HCT116 (cell line): ENCODE measurements around the gene SERPINI1.

Source experiments
- CEBPB ChIP-seq: IDR thresholded peaks from 2 replicates; pipeline ENCODE4 v1.6.1; 2012; ENCODE audit warnings: low read depth
- EGR1 ChIP-seq: IDR thresholded peaks from 2 replicates; pipeline ENCODE4 v1.6.1; 2012; ENCODE audit warnings: low read depth
- EZH2 ChIP-seq: fragments of 200-600 bp; sonication (generic); IDR thresholded peaks from 2 replicates; pipeline ENCODE4 v1.6.1; 2017; ENCODE audit warnings: antibody characterized with exemption, mixed run types
- EZH2phosphoT487 ChIP-seq: fragments of 200-600 bp; IDR thresholded peaks from 2 replicates; pipeline ENCODE4 v1.6.1; 2018; ENCODE audit warnings: antibody characterized with exemption, borderline replicate concordance
- POLR2A ChIP-seq: IDR thresholded peaks from 2 replicates; pipeline ENCODE4 v1.7.0; 2011; ENCODE audit warnings: borderline replicate concordance; ENCODE audit not compliant: insufficient read depth, insufficient read length; ENCODE audit errors: extremely low read depth
- POLR2AphosphoS5 ChIP-seq: IDR thresholded peaks from 2 replicates; pipeline ENCODE4 v1.6.1; 2011; ENCODE audit warnings: mild to moderate bottlenecking, low read depth, low read length, moderate library complexity
- RAD21 ChIP-seq: IDR thresholded peaks from 2 replicates; pipeline ENCODE4 v1.6.1; 2012; ENCODE audit warnings: low read depth, mild to moderate bottlenecking
- SIN3A ChIP-seq: IDR thresholded peaks from 2 replicates; pipeline ENCODE4 v1.6.1; 2012; ENCODE audit warnings: low read depth
- YY1 ChIP-seq: IDR thresholded peaks from 2 replicates; pipeline ENCODE4 v1.6.1; 2011; ENCODE audit warnings: low read length, low read depth, moderate library complexity, mild to moderate bottlenecking; ENCODE audit not compliant: insufficient replicate concordance; ENCODE audit errors: extremely low read depth
- ZNF274 ChIP-seq: fragments of 200-500 bp; sonication (Bioruptor generic); IDR thresholded peaks from 2 replicates; pipeline ENCODE4 v1.6.1; 2014; ENCODE audit warnings: mild to moderate bottlenecking, low read depth, low read length, inconsistent platforms
- TF ChIP-seq, protein P1 (sequence below), 3 experiments: fragments of 200-600 bp in 1 of 3; sonication (generic) in 1 of 3; IDR thresholded peaks in 2 of 3; conservative IDR thresholded peaks in 1 of 3; 2 replicates each; pipeline ENCODE4 v1.5.1; 2012 to 2017; ENCODE audit warnings: low read depth in 2 of 3, low read length in 2 of 3, antibody characterized with exemption in 1 of 3, borderline replicate concordance in 1 of 3, control low read depth in 1 of 3, mild to moderate bottlenecking in 1 of 3, mixed read lengths in 1 of 3, mixed run types in 1 of 3, moderate library complexity in 1 of 3; ENCODE audit not compliant: insufficient read depth in 1 of 3
- TF ChIP-seq, protein P2 (sequence below): IDR thresholded peaks from 2 replicates; pipeline ENCODE4 v1.6.1; 2012
- TF ChIP-seq, protein P3 (sequence below): IDR thresholded peaks from 2 replicates; pipeline ENCODE4 v1.6.1; 2011; ENCODE audit warnings: mild to moderate bottlenecking, low read length, moderate library complexity; ENCODE audit not compliant: insufficient replicate concordance; ENCODE audit errors: extremely low read depth
- TF ChIP-seq, protein P4 (sequence below): IDR thresholded peaks from 2 replicates; pipeline ENCODE4 v1.6.1; 2012

DNA sequence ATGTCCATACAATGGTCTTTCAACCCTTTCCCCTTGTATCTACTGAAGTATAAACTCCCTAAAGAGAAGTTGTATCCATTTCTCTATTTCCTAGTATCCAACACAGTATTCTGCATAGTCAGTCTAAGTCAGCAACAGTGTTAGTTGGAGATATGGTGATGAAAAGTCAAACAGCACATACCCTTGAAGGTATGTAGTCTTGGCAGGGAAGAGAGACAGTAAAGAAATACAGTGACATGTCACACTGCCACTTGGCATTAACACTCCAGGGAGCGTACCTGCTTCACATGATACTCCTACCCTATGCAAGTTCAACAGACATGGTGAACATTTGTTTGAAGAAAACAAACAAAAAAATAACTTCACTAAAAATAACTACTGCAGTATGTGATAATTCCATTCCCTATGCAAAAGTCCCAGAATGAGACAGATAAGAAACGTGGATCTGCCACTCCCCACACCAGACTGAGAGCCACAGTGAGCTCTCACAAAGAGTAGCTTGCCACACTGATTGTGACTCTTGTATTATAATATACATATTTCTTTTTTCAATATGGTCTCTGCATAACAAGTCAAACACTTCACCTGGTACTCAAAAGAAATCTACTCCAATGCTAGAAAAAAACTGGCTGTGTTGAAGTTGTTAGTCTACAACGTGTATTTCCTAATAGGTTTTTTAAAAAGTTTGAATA, 6.7 kb upstream of the SERPINI1 start:
- TF ChIP-seq, protein P1, sequence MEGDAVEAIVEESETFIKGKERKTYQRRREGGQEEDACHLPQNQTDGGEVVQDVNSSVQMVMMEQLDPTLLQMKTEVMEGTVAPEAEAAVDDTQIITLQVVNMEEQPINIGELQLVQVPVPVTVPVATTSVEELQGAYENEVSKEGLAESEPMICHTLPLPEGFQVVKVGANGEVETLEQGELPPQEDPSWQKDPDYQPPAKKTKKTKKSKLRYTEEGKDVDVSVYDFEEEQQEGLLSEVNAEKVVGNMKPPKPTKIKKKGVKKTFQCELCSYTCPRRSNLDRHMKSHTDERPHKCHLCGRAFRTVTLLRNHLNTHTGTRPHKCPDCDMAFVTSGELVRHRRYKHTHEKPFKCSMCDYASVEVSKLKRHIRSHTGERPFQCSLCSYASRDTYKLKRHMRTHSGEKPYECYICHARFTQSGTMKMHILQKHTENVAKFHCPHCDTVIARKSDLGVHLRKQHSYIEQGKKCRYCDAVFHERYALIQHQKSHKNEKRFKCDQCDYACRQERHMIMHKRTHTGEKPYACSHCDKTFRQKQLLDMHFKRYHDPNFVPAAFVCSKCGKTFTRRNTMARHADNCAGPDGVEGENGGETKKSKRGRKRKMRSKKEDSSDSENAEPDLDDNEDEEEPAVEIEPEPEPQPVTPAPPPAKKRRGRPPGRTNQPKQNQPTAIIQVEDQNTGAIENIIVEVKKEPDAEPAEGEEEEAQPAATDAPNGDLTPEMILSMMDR (IDR thresholded peaks at IDR 0.05 in 2 of 3, conservative IDR thresholded peaks at IDR 0.05 in 1 of 3; ENCODE audit: borderline replicate concordance in 1 of 3, insufficient read depth in 1 of 3, low read depth in 2 of 3, low read length in 2 of 3): no peak
- no peak for TF ChIP-seq EZH2phosphoT487
- no peak for TF ChIP-seq POLR2AphosphoS5
- TF ChIP-seq POLR2A: no peak
- no peak for TF ChIP-seq RAD21
- no peak for TF ChIP-seq SIN3A
- TF ChIP-seq EZH2: no peak
- TF ChIP-seq YY1: no peak
- TF ChIP-seq, protein P2, sequence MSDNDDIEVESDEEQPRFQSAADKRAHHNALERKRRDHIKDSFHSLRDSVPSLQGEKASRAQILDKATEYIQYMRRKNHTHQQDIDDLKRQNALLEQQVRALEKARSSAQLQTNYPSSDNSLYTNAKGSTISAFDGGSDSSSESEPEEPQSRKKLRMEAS: no peak
- TF ChIP-seq EGR1: no peak
- TF ChIP-seq, protein P3, sequence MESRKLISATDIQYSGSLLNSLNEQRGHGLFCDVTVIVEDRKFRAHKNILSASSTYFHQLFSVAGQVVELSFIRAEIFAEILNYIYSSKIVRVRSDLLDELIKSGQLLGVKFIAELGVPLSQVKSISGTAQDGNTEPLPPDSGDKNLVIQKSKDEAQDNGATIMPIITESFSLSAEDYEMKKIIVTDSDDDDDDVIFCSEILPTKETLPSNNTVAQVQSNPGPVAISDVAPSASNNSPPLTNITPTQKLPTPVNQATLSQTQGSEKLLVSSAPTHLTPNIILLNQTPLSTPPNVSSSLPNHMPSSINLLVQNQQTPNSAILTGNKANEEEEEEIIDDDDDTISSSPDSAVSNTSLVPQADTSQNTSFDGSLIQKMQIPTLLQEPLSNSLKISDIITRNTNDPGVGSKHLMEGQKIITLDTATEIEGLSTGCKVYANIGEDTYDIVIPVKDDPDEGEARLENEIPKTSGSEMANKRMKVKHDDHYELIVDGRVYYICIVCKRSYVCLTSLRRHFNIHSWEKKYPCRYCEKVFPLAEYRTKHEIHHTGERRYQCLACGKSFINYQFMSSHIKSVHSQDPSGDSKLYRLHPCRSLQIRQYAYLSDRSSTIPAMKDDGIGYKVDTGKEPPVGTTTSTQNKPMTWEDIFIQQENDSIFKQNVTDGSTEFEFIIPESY: no peak
- TF ChIP-seq, protein P4, sequence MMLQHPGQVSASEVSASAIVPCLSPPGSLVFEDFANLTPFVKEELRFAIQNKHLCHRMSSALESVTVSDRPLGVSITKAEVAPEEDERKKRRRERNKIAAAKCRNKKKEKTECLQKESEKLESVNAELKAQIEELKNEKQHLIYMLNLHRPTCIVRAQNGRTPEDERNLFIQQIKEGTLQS: no peak
- TF ChIP-seq ZNF274: no peak
- TF ChIP-seq CEBPB: no peak
